CD4-positive, alpha-beta memory T cell (primary cell): Measurements from ENCODE around the gene SLC6A19. TPM values are rescaled to one million over a fixed set of nuclear protein-coding genes. Genes with fewer than 3 reads are reported as not detected.

Experiments
- CTCF ChIA-PET: fragments of 350-600 bp; sonication (Branson Sonifier 250); formaldehyde crosslinking; loops from one replicate; lab custom pipeline; 2021; ENCODE audit warnings: inconsistent platforms; ENCODE audit not compliant: partially characterized antibody; lab: Charles Lee
- POLR2A ChIA-PET: fragments of 350-600 bp; sonication (Branson Sonifier 250); formaldehyde crosslinking; loops from one replicate; lab custom pipeline; 2021; ENCODE audit not compliant: partially characterized antibody; lab: Charles Lee
- DNase-seq, 5 donors: peaks; one replicate each; pipeline versions ENCODE4 v3.0.0 to v3.0.0-alpha.2; 2020 to 2022; ENCODE audit warnings: mixed read lengths in 1 of 5
- H3K27ac ChIP-seq: one replicate; pipeline ENCODE4 v1.7.0; 2013; ENCODE audit warnings: low read depth, low read length
- H3K27me3 ChIP-seq: 2 replicates; pipeline ENCODE4 v1.7.0; 2013; ENCODE audit warnings: mild to moderate bottlenecking, low read length, moderate library complexity; ENCODE audit not compliant: insufficient read depth
- H3K36me3 ChIP-seq: 2 replicates; pipeline ENCODE4 v1.7.0; 2013; ENCODE audit warnings: mild to moderate bottlenecking, low read length, moderate library complexity; ENCODE audit not compliant: insufficient read depth
- H3K4me1 ChIP-seq: 2 replicates; pipeline ENCODE4 v1.7.0; 2013; ENCODE audit warnings: mild to moderate bottlenecking, low read length, moderate library complexity; ENCODE audit not compliant: insufficient read depth
- H3K4me3 ChIP-seq, 2 donors: one replicate each; pipeline ENCODE4 v1.7.0; 2013; ENCODE audit warnings: low read length in 2 of 2, mild to moderate bottlenecking in 1 of 2
- H3K9me3 ChIP-seq, 2 donors: one replicate each; pipeline ENCODE4 v1.7.0; 2013; ENCODE audit warnings: low read length in 2 of 2, control low read depth in 1 of 2; ENCODE audit not compliant: control insufficient read depth in 1 of 2
- H3K27ac Mint-ChIP-seq, 7 donors: one replicate each; pipeline ENCODE4 v1.8.0; 2020 to 2021; ENCODE audit warnings: mixed read lengths in 7 of 7, mild to moderate bottlenecking in 6 of 7, inconsistent platforms in 3 of 7, moderate library complexity in 3 of 7
- H3K27me3 Mint-ChIP-seq, 2 donors: one replicate each; pipeline ENCODE4 v1.8.0; 2020 to 2021; ENCODE audit warnings: mixed read lengths in 2 of 2
- H3K36me3 Mint-ChIP-seq, 2 donors: one replicate each; pipeline ENCODE4 v1.8.0; 2020 to 2021; ENCODE audit warnings: mixed read lengths in 2 of 2, inconsistent platforms in 1 of 2, mild to moderate bottlenecking in 1 of 2
- H3K4me1 Mint-ChIP-seq, 4 donors: one replicate each; pipeline ENCODE4 v1.8.0; 2020 to 2021; ENCODE audit warnings: mixed read lengths in 4 of 4, mild to moderate bottlenecking in 1 of 4
- H3K4me3 Mint-ChIP-seq, 8 donors: one replicate each; pipeline ENCODE4 v1.8.0; 2020 to 2021; ENCODE audit warnings: mixed read lengths in 8 of 8, mild to moderate bottlenecking in 7 of 8, moderate library complexity in 6 of 8, inconsistent platforms in 3 of 8
- H3K9me3 Mint-ChIP-seq, 8 donors: one replicate each; pipeline ENCODE4 v1.8.0; 2020 to 2021; ENCODE audit warnings: mixed read lengths in 8 of 8, mild to moderate bottlenecking in 5 of 8, inconsistent platforms in 3 of 8, moderate library complexity in 1 of 8
- intact Hi-C: fragments of 100-400 bp; cut with micrococcal nuclease; formaldehyde crosslinking; loops from one replicate; pipeline ENCODE4 v1.15.1; 2023
- polyA plus RNA-seq, 2 donors: library from polyadenylated mRNA; unstranded; fragments of 300-500 nt; fragmentation: Illumina TruSeq; gene quantifications; one replicate each; pipeline ENCODE4 v1.2.3, GENCODE V29; 2021
- total RNA-seq, 2 experiments: library from RNA; stranded (reverse); gene quantifications; one replicate each; pipeline ENCODE4 v1.2.3, GENCODE V29; 2021

The SLC6A19 gene
- total and polyA plus RNA-seq, 4 experiments from 2014 or later = not detected

DNA sequence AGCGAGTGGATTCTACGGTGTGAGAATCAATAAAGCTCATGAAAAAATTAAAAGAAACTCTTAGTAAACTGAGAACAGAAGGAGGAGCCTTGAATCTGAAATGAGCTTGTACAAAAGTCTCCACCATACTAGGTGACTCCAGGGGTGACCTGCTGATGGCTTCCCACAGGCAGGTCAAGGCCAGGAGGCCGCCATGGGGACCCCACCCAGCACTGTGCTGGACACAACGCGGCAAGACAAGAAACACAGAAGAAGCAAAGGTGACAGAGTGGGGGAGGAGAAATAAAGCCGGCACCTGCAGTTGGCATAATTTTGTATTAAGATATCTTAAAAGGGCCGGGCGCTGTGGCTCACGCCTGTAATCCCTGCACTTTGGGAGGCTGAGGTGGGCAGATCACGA lies 12.1 kb upstream of the SLC6A19 start:
- no peak overlapping the region for H3K4me3 Mint-ChIP-seq
- Histone ChIP-seq H3K27me3 (no peaks in the 10 kb centered on the region), H3K4me3 (no peak overlapping the region), H3K4me1 (no peaks in the 10 kb centered on the region), H3K36me3 (no peaks in the 10 kb centered on the region), H3K27ac (no peak overlapping the region), H3K9me3 (no peaks in the 10 kb centered on the region)
- no peak for DNase-seq
- no peaks in the 10 kb centered on the region for H3K9me3 Mint-ChIP-seq
- ChIA-PET CTCF (no interaction called here), POLR2A (no interaction called here)
- H3K27ac Mint-ChIP-seq = no peak overlapping the region
- no peaks in the 10 kb centered on the region for H3K4me1 Mint-ChIP-seq
- intact Hi-C loops = no loop called here
- no peaks in the 10 kb centered on the region for H3K36me3 Mint-ChIP-seq
- H3K27me3 Mint-ChIP-seq = peaks cover 11 to 23% of the 10 kb centered on the region in 2 donors

DNA sequence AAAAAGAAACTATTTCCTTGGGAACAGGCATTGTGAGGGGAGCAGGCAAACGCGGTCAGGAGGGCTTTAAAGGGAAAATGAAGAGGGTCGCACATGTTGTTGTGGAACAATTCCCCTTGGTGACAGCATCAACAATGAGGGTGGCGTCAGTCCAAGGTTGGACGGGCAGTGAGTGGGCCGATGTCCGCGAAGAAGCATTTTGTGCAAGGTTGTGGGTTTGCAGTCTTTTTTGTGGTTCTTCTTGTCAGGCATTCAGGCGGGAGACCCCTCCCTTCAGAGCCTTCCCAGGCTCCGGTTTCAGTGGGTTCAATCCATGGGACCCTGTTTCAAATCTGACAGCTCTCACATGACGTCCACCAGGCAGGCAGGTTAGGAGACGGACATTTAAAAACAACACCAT lies 11.1 kb upstream of the SLC6A19 start:
- Mint-ChIP-seq H3K27ac (no peak overlapping the region), H3K9me3 (no peaks in the 10 kb centered on the region), H3K4me3 (no peak overlapping the region), H3K36me3 (no peaks in the 10 kb centered on the region), H3K27me3 (peaks cover 14 to 23% of the 10 kb centered on the region in 2 donors), H3K4me1 (no peaks in the 10 kb centered on the region)
- Histone ChIP-seq H3K4me3 (no peak overlapping the region), H3K27me3 (no peaks in the 10 kb centered on the region), H3K27ac (no peak overlapping the region), H3K4me1 (no peaks in the 10 kb centered on the region), H3K9me3 (no peaks in the 10 kb centered on the region), H3K36me3 (no peaks in the 10 kb centered on the region)
- DNase-seq = no peak
- CTCF ChIA-PET = no interaction called here
- POLR2A ChIA-PET = no interaction called here
- intact Hi-C loops = no loop called here

DNA sequence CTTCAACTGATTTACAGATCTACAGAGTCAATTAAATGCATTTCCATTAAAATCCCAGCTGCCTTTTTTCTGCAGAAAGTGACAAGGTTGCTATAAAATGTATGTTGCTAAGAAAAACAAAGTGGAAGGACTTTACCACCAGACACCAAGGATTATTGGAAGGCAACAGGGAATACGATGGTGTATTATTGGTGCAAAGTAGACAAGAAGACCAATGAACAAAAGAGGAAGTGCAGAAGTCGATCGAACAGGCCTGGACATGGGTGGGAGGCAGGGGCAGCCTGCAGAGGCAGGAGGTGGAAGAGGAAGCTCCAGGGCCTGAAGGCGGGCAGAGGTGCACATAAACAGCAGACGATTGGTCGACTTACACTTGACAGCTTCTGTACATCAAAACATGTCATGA lies 10.6 kb upstream of the SLC6A19 start:
- no peak for DNase-seq
- CTCF ChIA-PET = no interaction called here
- H3K27ac Mint-ChIP-seq = no peak overlapping the region
- POLR2A ChIA-PET = no interaction called here
- Histone ChIP-seq H3K27me3 (no peaks in the 10 kb centered on the region), H3K27ac (no peak overlapping the region), H3K36me3 (no peaks in the 10 kb centered on the region), H3K4me3 (no peak overlapping the region), H3K9me3 (no peaks in the 10 kb centered on the region), H3K4me1 (no peaks in the 10 kb centered on the region)
- H3K36me3 Mint-ChIP-seq = no peaks in the 10 kb centered on the region
- H3K4me1 Mint-ChIP-seq = no peaks in the 10 kb centered on the region
- intact Hi-C loops = no loop called here
- no peak overlapping the region for H3K4me3 Mint-ChIP-seq
- H3K9me3 Mint-ChIP-seq = no peaks in the 10 kb centered on the region
- peaks cover 14 to 23% of the 10 kb centered on the region in 2 donors for H3K27me3 Mint-ChIP-seq

DNA sequence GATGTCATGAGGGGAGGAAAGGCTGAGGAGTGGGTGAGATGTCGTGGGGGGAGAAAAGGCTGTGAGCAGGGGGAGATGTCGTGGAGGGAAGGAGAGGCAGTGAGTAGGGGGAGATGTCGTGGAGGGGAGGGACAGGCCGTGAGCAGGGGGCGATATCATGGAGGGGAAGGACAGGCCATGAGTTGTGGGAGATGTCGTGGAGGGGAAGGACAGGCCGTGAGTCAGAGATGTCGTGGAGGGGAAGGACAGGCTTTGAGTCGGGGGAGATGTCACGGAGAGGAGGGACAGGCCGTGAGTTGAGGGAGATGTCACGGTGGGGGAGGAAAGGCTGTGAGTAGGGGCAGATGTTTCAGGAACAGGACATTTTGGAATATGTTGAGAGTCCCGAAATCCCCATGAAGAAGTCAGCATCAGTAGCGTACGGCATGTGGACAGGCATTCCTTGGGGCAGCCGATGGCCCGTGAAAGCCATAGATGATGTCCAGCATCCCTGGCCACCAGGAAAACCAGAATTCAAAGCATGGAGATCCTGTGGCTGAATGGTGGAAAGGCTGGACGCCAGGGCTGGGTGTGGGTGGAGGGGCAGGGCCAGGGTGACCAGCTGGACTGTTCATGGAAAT lies 8.3 kb upstream of the SLC6A19 start:
- Mint-ChIP-seq H3K36me3 (no peaks in the 10 kb centered on the region), H3K27me3 (peaks cover 16 to 22% of the 10 kb centered on the region in 2 donors), H3K9me3 (no peaks in the 10 kb centered on the region), H3K4me3 (no peak overlapping the region), H3K27ac (no peak overlapping the region), H3K4me1 (no peaks in the 10 kb centered on the region)
- ChIA-PET POLR2A (no interaction called here), CTCF (no interaction called here)
- DNase-seq = no peak
- Histone ChIP-seq H3K4me1 (no peaks in the 10 kb centered on the region), H3K27me3 (no peaks in the 10 kb centered on the region), H3K27ac (no peak overlapping the region), H3K9me3 (no peaks in the 10 kb centered on the region), H3K36me3 (no peaks in the 10 kb centered on the region), H3K4me3 (no peak overlapping the region)
- intact Hi-C loops = no loop called here

DNA sequence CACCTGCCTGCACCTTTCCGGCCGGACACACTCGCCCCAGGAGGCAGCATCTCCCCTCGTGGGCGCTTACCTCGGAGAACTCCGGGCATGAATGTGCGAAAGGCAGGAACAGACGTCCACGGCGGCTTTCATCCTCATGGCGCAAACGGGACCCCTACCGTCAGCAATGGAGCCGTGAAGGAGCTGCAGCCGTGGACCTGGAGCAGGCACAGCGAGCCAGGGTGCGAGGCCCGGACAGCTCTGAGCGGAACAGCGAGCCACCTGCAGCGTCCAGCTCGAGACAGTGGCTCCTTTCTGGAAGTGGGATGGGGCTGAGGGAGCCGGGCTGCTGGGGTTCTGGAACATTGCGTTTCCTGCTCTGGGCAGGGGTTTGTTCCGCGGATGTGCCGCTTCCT lies 7.8 kb upstream of the SLC6A19 start:
- H3K4me1 Mint-ChIP-seq = no peaks in the 10 kb centered on the region
- H3K4me3 ChIP-seq = no peak overlapping the region
- H3K27me3 ChIP-seq = no peaks in the 10 kb centered on the region
- H3K36me3 ChIP-seq = no peaks in the 10 kb centered on the region
- H3K27me3 Mint-ChIP-seq = peaks cover 13 to 18% of the 10 kb centered on the region in 2 donors
- ChIA-PET POLR2A (no interaction called here), CTCF (no interaction called here)
- no peaks in the 10 kb centered on the region for H3K4me1 ChIP-seq
- no peak overlapping the region for H3K27ac ChIP-seq
- no peak overlapping the region for H3K4me3 Mint-ChIP-seq
- H3K27ac Mint-ChIP-seq = no peak overlapping the region
- no peak for DNase-seq
- no peaks in the 10 kb centered on the region for H3K9me3 Mint-ChIP-seq
- no peaks in the 10 kb centered on the region for H3K36me3 Mint-ChIP-seq
- H3K9me3 ChIP-seq = no peaks in the 10 kb centered on the region
- intact Hi-C loops = no loop called here

DNA sequence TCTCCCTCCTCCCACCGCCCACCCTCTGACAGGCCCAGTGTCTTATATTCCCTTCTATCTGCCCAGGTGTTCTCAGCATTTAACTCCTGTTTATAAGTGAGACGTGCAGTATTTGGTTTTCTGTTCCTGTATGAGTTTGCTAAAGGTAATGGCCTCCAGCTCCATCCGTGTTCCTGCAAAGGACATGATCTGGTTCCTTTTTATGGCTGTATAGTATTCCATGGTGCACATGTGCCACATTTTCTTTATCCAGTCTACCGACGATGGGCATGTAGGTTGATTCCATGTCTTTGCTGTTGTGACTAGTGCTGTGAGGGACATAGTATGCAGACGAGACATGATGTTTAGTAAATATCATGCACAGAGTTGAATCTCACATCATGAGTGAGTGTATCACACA lies 7.0 kb upstream of the SLC6A19 start:
- Mint-ChIP-seq H3K4me3 (no peak overlapping the region), H3K27ac (no peak overlapping the region), H3K4me1 (no peaks in the 10 kb centered on the region), H3K36me3 (no peaks in the 10 kb centered on the region), H3K27me3 (peaks cover 12% of the 10 kb centered on the region in 2 donors), H3K9me3 (no peaks in the 10 kb centered on the region)
- no peak overlapping the region for H3K27ac ChIP-seq
- no peaks in the 10 kb centered on the region for H3K9me3 ChIP-seq
- ChIA-PET POLR2A (no interaction called here), CTCF (no interaction called here)
- no peak overlapping the region for H3K4me3 ChIP-seq
- H3K27me3 ChIP-seq = no peaks in the 10 kb centered on the region
- intact Hi-C loops = no loop called here
- no peaks in the 10 kb centered on the region for H3K4me1 ChIP-seq
- DNase-seq = no peak
- no peaks in the 10 kb centered on the region for H3K36me3 ChIP-seq

DNA sequence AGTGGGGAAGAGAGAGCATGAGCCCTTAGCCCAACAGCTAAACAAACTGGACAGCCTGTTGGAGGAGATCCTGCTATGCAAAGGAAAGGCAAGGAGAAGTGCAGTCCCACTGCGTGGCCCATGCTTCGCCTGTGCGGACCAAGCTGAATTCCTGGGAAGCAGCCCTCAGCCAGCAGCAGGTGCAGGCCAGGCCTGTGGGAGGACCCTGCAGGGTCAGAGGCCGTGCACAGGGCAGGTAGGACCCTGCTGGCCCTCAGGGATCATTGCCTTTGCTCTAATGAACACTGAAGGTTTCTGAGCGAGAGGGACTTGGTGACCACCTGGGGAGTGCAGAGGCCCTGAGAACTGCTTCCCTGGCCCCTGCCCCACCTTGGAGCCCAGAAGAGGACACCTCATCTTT lies 6.0 kb upstream of the SLC6A19 start:
- CTCF ChIA-PET = no interaction called here
- no peaks in the 10 kb centered on the region for H3K36me3 Mint-ChIP-seq
- H3K27ac Mint-ChIP-seq = no peak overlapping the region
- Histone ChIP-seq H3K27ac (no peak overlapping the region), H3K36me3 (no peaks in the 10 kb centered on the region), H3K27me3 (no peaks in the 10 kb centered on the region), H3K9me3 (no peaks in the 10 kb centered on the region), H3K4me1 (no peaks in the 10 kb centered on the region), H3K4me3 (no peak overlapping the region)
- intact Hi-C loops = no loop called here
- H3K4me1 Mint-ChIP-seq = no peaks in the 10 kb centered on the region
- POLR2A ChIA-PET = no interaction called here
- H3K9me3 Mint-ChIP-seq = no peaks in the 10 kb centered on the region
- H3K27me3 Mint-ChIP-seq = peaks cover 6 to 11% of the 10 kb centered on the region in 2 donors
- DNase-seq = no peak
- no peak overlapping the region for H3K4me3 Mint-ChIP-seq

DNA sequence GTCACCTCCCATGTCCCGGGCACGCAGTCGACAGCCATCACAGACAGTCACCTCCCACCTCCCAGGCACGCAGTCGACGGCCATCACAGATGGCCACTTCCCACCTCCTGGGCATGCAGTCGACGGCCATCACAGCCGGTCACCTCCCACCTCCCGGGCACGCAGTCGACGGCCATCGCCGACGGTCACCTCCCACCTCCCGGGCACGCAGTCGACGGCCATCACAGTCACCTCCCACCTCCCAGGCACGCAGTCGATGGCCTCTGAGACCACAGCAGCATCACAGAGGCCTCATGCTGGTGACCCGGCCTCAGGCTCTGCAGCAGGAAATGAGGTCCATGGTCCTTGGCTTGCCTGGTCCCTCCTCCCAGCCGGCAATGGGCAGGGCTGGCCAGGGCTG lies 5.5 kb upstream of the SLC6A19 start:
- H3K27ac Mint-ChIP-seq = no peak overlapping the region
- Histone ChIP-seq H3K4me1 (no peaks in the 10 kb centered on the region), H3K27me3 (no peaks in the 10 kb centered on the region), H3K36me3 (no peaks in the 10 kb centered on the region), H3K27ac (no peak overlapping the region), H3K4me3 (no peak overlapping the region), H3K9me3 (no peaks in the 10 kb centered on the region)
- POLR2A ChIA-PET = no interaction called here
- H3K4me3 Mint-ChIP-seq = no peak overlapping the region
- no peaks in the 10 kb centered on the region for H3K4me1 Mint-ChIP-seq
- H3K27me3 Mint-ChIP-seq = peaks cover 2 to 6% of the 10 kb centered on the region in 2 donors
- no peak for DNase-seq
- CTCF ChIA-PET = no interaction called here
- H3K36me3 Mint-ChIP-seq = no peaks in the 10 kb centered on the region
- no peaks in the 10 kb centered on the region for H3K9me3 Mint-ChIP-seq
- intact Hi-C loops = no loop called here
